B cell (primary cell): ENCODE data around the gene YWHAG. TPM values are rescaled to one million over a fixed set of nuclear protein-coding genes. Genes with fewer than 3 reads are reported as not detected.

Source experiments
- ATAC-seq: fragments of 200-7000 bp; cut with Tn5 transposase; one replicate; pipeline ENCODE4 v1.10.0; 2021; ENCODE audit warnings: low read depth, mild to moderate bottlenecking, moderate number of reproducible peaks, moderate library complexity
- CTCF ChIA-PET: fragments of 350-600 bp; sonication (Branson Sonifier 250); formaldehyde crosslinking; loops from one replicate; lab custom pipeline; 2021; ENCODE audit warnings: antibody characterized with exemption, inconsistent platforms; lab: Charles Lee
- POLR2A ChIA-PET: fragments of 350-600 bp; sonication (Branson Sonifier 250); formaldehyde crosslinking; loops from one replicate; lab custom pipeline; 2021; ENCODE audit warnings: antibody characterized with exemption; lab: Charles Lee
- DNase-seq: peaks from one replicate; pipeline ENCODE4 v3.0.0; 2013
- H2AFZ ChIP-seq: 2 replicates; pipeline ENCODE4 v1.6.1; 2012; ENCODE audit warnings: mild to moderate bottlenecking, low read depth, low read length; ENCODE audit not compliant: insufficient read depth, poor library complexity, severe bottlenecking
- H3K27ac ChIP-seq, 2 donors: 1 replicate in 1 of 2; 2 replicates in 1 of 2; pipeline ENCODE4 v1.5.1; 2012 to 2013; ENCODE audit warnings: low read length in 2 of 2, mild to moderate bottlenecking in 2 of 2, moderate library complexity in 1 of 2
- H3K27me3 ChIP-seq, 4 experiments: fragments of 200-600 bp in 1 of 4; sonication (generic) in 1 of 4; replicated peaks in 1 of 4; 1 replicate in 2 of 4; 2 replicates in 2 of 4; pipeline versions ENCODE4 v1.6.1 to v1.7.0; 2013 to 2016; ENCODE audit warnings: low read length in 3 of 4, mild to moderate bottlenecking in 2 of 4, mixed read lengths in 1 of 4, moderate library complexity in 1 of 4; ENCODE audit not compliant: insufficient read depth in 4 of 4, control insufficient read depth in 3 of 4; ENCODE audit errors: control extremely low read depth in 1 of 4
- H3K36me3 ChIP-seq, 2 experiments: replicated peaks in 1 of 2; 1 replicate in 1 of 2; 2 replicates in 1 of 2; pipeline versions ENCODE4 v1.6.1 to v1.7.1; 2013; ENCODE audit warnings: low read length in 1 of 2; ENCODE audit not compliant: insufficient read depth in 2 of 2, control insufficient read depth in 1 of 2; ENCODE audit errors: control extremely low read depth in 1 of 2, extremely low read depth in 1 of 2
- H3K4me1 ChIP-seq, 2 donors: fragments of 200-600 bp in 1 of 2; sonication (generic) in 1 of 2; 1 replicate in 1 of 2; 2 replicates in 1 of 2; pipeline versions ENCODE4 v1.5.1 to v1.6.1; 2013 to 2017; ENCODE audit warnings: low read length in 2 of 2; ENCODE audit not compliant: control insufficient read depth in 2 of 2, insufficient read depth in 2 of 2
- H3K4me2 ChIP-seq: replicated peaks from 2 replicates; pipeline ENCODE3; 2012; ENCODE audit warnings: mild to moderate bottlenecking, low read depth, low read length; ENCODE audit not compliant: poor library complexity, severe bottlenecking
- H3K4me3 ChIP-seq, 5 experiments: fragments of 200-600 bp in 1 of 5; sonication (generic) in 1 of 5; 1 replicate in 3 of 5; 2 replicates in 2 of 5; pipeline versions ENCODE4 v1.5.1 to v1.7.0; 2011 to 2016; ENCODE audit warnings: low read length in 4 of 5, mild to moderate bottlenecking in 4 of 5, low read depth in 2 of 5, control low read depth in 1 of 5, moderate library complexity in 1 of 5; ENCODE audit not compliant: insufficient read depth in 1 of 5; ENCODE audit errors: control extremely low read depth in 1 of 5, extremely low read depth in 1 of 5
- H3K79me2 ChIP-seq: fragments of 200-600 bp; sonication (generic); one replicate; pipeline ENCODE4 v1.6.0; 2016; ENCODE audit warnings: low read length; ENCODE audit not compliant: control insufficient read depth, insufficient read depth
- H3K9ac ChIP-seq: fragments of 200-600 bp; sonication (generic); 2 replicates; pipeline ENCODE4 v1.6.1; 2017; ENCODE audit warnings: mild to moderate bottlenecking, low read length, moderate library complexity
- H3K9me3 ChIP-seq, 3 donors: one replicate each; pipeline versions ENCODE4 v1.6.1 to v1.7.1; 2013; ENCODE audit warnings: low read length in 2 of 3; ENCODE audit not compliant: control insufficient read depth in 2 of 3, insufficient read depth in 1 of 3; ENCODE audit errors: control extremely low read depth in 1 of 3
- H4K20me1 ChIP-seq: 2 replicates; pipeline ENCODE4 v1.6.0; 2012; ENCODE audit warnings: mild to moderate bottlenecking, low read length; ENCODE audit not compliant: insufficient read depth, control insufficient read depth, poor library complexity, severe bottlenecking
- H3K27ac Mint-ChIP-seq: one replicate; pipeline ENCODE4 v1.8.0; 2021; ENCODE audit warnings: mixed read lengths
- H3K27me3 Mint-ChIP-seq: one replicate; pipeline ENCODE4 v1.8.0; 2021; ENCODE audit warnings: mixed read lengths
- H3K4me1 Mint-ChIP-seq: one replicate; pipeline ENCODE4 v1.8.0; 2021; ENCODE audit warnings: mixed read lengths
- H3K4me3 Mint-ChIP-seq: one replicate; pipeline ENCODE4 v1.8.0; 2021; ENCODE audit warnings: mixed read lengths
- H3K9me3 Mint-ChIP-seq: one replicate; pipeline ENCODE4 v1.8.0; 2022; ENCODE audit warnings: mixed read lengths; ENCODE audit not compliant: insufficient read depth
- EZH2 ChIP-seq: IDR thresholded peaks from 2 replicates; pipeline ENCODE4 v1.6.1; 2012; ENCODE audit warnings: borderline replicate concordance, low read depth, mild to moderate bottlenecking, moderate library complexity, low read length; ENCODE audit not compliant: insufficient read depth, poor library complexity, severe bottlenecking
- WGBS: methylation state at CpG from one replicate; pipeline ENCODE4 v1.1.5; 2013; ENCODE audit warnings: missing lambda C conversion rate; ENCODE audit not compliant: insufficient coverage; 5-methylcytosine and 5-hydroxymethylcytosine counted together
- intact Hi-C: fragments of 100-400 bp; cut with micrococcal nuclease; formaldehyde crosslinking; loops from one replicate; pipeline ENCODE4 v1.10.0; 2022
- polyA plus RNA-seq: library from polyadenylated mRNA; depleted of rRNA; stranded (reverse); fragments of >200 nt; gene quantifications from 2 replicates; pipeline ENCODE4 v1.2.3, GENCODE V29; 2012
- total RNA-seq, 2 donors: library from RNA; stranded (reverse); fragments of 120-200 nt in 1 of 2; gene quantifications; 1 replicate in 1 of 2; 2 replicates in 1 of 2; pipeline versions ENCODE4 v1.2.3 to v1.2.4, GENCODE V29; 2013 to 2022
- TF ChIP-seq, protein P1 (sequence below): fragments of 200-600 bp; IDR thresholded peaks from one replicate; pipeline ENCODE4 v1.8.0; 2022; ENCODE audit warnings: antibody characterized with exemption, mild to moderate bottlenecking

YWHAG gene
- total and polyA plus RNA-seq, 2 donors (not counting 1 experiment from before 2014, with no cell fraction given), result 6.6 to 51.6 TPM

DNA sequence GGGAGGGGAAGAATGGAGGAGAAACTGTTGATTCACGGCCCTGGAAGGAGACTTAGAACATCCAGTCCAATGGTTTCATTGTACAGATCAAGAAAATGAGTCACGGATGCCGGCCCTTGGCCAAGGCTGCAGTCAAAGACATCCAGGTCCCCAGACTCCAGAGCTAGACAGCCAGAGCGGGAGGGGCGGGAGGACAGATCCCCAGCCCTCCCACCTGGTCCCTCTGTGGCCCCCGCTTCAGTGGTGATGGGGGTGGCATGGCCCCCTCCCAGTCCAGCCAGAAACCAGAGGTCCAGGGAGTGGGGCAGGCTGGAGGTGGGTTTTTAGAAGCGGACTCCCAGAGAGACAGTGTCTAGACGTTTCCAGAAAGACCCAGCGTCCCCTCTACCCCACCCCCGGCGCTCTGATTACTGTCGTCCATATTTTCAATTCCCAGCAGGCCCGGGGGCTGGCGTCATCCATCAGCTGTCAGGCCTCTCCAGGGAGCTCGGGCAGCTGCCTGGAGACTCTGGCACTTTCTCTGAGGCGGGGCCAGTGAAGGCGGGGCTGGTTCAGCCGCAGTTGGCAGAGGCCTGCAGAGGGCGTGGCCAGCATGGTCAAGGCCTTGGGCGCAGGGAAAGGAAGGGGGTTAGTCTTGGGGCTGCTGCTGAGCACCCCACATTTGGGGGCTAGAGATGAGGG lies 64.3 kb downstream of the YWHAG start:
- CTCF ChIA-PET, result interaction anchor here (1.0 to 8.9 kb wide), 3 partner anchors 12 to 116 kb away, joined by 3 to 119 read pairs (median 6); no protein-coding TSS in a partner anchor
- Histone ChIP-seq H3K9me3 (no peaks in the 10 kb centered on the region), H3K9ac (no peak overlapping the region), H3K27me3 (peaks cover 0 to 12% (median 2%) of the 10 kb centered on the region in 4 experiments), H4K20me1 (no peaks in the 10 kb centered on the region), H2AFZ (peak overlapping the region; percentile 22), H3K27ac (no peak overlapping the region), H3K4me1 (peaks cover 0 to 16% of the 10 kb centered on the region in 2 donors), H3K79me2 (no peaks in the 10 kb centered on the region), H3K4me3 (no peak overlapping the region), H3K36me3 (no peaks in the 10 kb centered on the region), H3K4me2 (peak overlapping the region; percentile 25)
- Mint-ChIP-seq H3K27me3 (peaks cover 9% of the 10 kb centered on the region), H3K9me3 (no peaks in the 10 kb centered on the region), H3K27ac (no peak overlapping the region), H3K4me3 (no peak overlapping the region), H3K4me1 (peaks cover 11% of the 10 kb centered on the region)
- WGBS, result 40% methylated on average over 14 of the region's 20 CpGs
- POLR2A ChIA-PET, result no interaction called here
- intact Hi-C loops, result no loop called here
- ATAC-seq, result peak; percentile 72
- peak; percentile 42 for DNase-seq
- TF ChIP-seq, protein P1, sequence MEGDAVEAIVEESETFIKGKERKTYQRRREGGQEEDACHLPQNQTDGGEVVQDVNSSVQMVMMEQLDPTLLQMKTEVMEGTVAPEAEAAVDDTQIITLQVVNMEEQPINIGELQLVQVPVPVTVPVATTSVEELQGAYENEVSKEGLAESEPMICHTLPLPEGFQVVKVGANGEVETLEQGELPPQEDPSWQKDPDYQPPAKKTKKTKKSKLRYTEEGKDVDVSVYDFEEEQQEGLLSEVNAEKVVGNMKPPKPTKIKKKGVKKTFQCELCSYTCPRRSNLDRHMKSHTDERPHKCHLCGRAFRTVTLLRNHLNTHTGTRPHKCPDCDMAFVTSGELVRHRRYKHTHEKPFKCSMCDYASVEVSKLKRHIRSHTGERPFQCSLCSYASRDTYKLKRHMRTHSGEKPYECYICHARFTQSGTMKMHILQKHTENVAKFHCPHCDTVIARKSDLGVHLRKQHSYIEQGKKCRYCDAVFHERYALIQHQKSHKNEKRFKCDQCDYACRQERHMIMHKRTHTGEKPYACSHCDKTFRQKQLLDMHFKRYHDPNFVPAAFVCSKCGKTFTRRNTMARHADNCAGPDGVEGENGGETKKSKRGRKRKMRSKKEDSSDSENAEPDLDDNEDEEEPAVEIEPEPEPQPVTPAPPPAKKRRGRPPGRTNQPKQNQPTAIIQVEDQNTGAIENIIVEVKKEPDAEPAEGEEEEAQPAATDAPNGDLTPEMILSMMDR, result no peak
- TF ChIP-seq EZH2, result no peak

DNA sequence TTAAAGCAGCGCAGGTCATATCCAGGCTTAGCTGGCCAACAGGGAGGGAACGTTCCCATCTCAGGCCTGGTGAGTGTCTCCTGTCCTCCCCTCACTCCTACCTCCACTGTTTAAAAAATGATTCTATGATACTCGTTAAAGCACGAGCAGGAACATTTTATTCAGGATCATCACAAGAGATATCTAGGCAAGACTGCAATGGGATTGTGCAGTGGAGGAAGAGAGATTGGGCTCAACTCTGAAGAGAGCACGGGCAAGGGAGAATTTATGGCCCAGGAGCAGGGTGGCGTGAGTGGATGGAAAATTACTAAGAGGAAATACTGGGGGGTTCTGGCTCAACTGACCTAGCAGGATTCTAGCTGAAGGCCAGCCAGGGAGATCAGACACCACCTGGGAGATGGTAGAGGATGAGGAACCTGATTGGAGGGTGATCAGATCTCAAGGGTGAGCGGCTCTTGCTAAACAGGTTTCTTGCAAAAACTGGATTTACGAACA lies 65.3 kb downstream of the YWHAG start:
- ChIA-PET POLR2A (no interaction called here), CTCF (interaction anchor here (1.4 to 8.9 kb wide), 3 partner anchors 20 to 115 kb away, joined by 6 to 119 read pairs (median 21); partner anchors contain the start of gene YWHAG)
- Histone ChIP-seq H2AFZ (no peak overlapping the region), H3K9ac (no peak overlapping the region), H3K9me3 (no peaks in the 10 kb centered on the region), H3K27ac (no peak overlapping the region), H3K36me3 (no peaks in the 10 kb centered on the region), H3K4me3 (no peak overlapping the region), H3K4me2 (no peak overlapping the region), H3K79me2 (no peaks in the 10 kb centered on the region), H3K27me3 (peaks cover 0 to 12% (median 2%) of the 10 kb centered on the region in 4 experiments), H4K20me1 (no peaks in the 10 kb centered on the region), H3K4me1 (peaks cover 0 to 16% of the 10 kb centered on the region in 2 donors)
- H3K4me1 Mint-ChIP-seq, result peaks cover 11% of the 10 kb centered on the region
- 80% methylated on average over 8 of the region's 8 CpGs for WGBS
- no peaks in the 10 kb centered on the region for H3K9me3 Mint-ChIP-seq
- ATAC-seq, result no peak
- H3K27ac Mint-ChIP-seq, result no peak overlapping the region
- H3K27me3 Mint-ChIP-seq, result peaks cover 9% of the 10 kb centered on the region
- no peak for DNase-seq
- no peak for TF ChIP-seq EZH2
- TF ChIP-seq, protein P1, result no peak
- intact Hi-C loops, result no loop called here
- no peak overlapping the region for H3K4me3 Mint-ChIP-seq
